A549 (cell line): ENCODE measurements around the gene TBC1D32. TPM values are rescaled to one million over a fixed set of nuclear protein-coding genes. Genes with fewer than 3 reads are reported as not detected.
"Not testable (repeated sequence)": the region's sequence is repeated elsewhere in the genome, so short reads cannot be mapped to it uniquely, and the experiment has no call there.

ENCODE experiments used
- ATAC-seq, 2 experiments: fragments of 200-7000 bp in 1 of 2; fragments of >200 bp in 1 of 2; cut with Nextera tagmentation in 1 of 2; cut with Tn5 transposase in 1 of 2; 3 replicates each; pipeline versions ENCODE4 v1.8.0 to v1.9.1; 2018 to 2020; ENCODE audit warnings: mild to moderate bottlenecking in 1 of 2, moderate library complexity in 1 of 2
- CTCF ChIA-PET: fragments of 300-600 bp; sonication (Branson Sonifier 250); formaldehyde crosslinking; extraction: SDS; loops from one replicate; lab custom pipeline; 2021; ENCODE audit warnings: antibody characterized with exemption, inconsistent platforms; lab: Yijun Ruan, JAX
- POLR2A ChIA-PET: fragments of 350-600 bp; formaldehyde crosslinking; extraction: SDS; loops from one replicate; lab custom pipeline; 2021; ENCODE audit warnings: antibody characterized with exemption, inconsistent platforms; lab: Yijun Ruan, JAX
- DNase-seq, 2 experiments: peaks; one replicate each; pipeline versions ENCODE4 v3.0.0 to v3.0.0-alpha.2; 2011 to 2016; ENCODE audit warnings: low read depth in 1 of 2, low spot score in 1 of 2
- FAIRE-seq: peaks from 2 replicates; lab custom pipeline; 2011; peaks lifted over from hg19 to GRCh38; lab: Jason Lieb, UNC
- H3K27ac ChIP-seq, 2 experiments: fragments of >200 bp; sonication (Bioruptor Twin); formaldehyde crosslinking; 3 replicates each; pipeline ENCODE4 v1.5.1; 2016 to 2017
- H3K4me1 ChIP-seq: fragments of >200 bp; sonication (Bioruptor Twin); formaldehyde crosslinking; 3 replicates; pipeline ENCODE4 v1.6.1; 2016
- H3K4me2 ChIP-seq: fragments of >200 bp; sonication (Bioruptor Twin); formaldehyde crosslinking; 3 replicates; pipeline ENCODE4 v1.6.1; 2016
- H3K4me3 ChIP-seq: fragments of >200 bp; sonication (Bioruptor Twin); formaldehyde crosslinking; 3 replicates; pipeline ENCODE4 v1.5.1; 2016
- H3K9me3 ChIP-seq: fragments of >200 bp; sonication (Bioruptor Twin); formaldehyde crosslinking; 3 replicates; pipeline ENCODE4 v1.6.1; 2016
- CTCF ChIP-seq: fragments of >200 bp; sonication (Bioruptor Twin); formaldehyde crosslinking; IDR thresholded peaks from 3 replicates; pipeline ENCODE4 v1.5.1; 2016
- E2F6 ChIP-seq: IDR thresholded peaks from 2 replicates; pipeline ENCODE4 v1.6.1; 2012; ENCODE audit warnings: low read depth, borderline replicate concordance
- HOXB13 ChIP-seq: fragments of 250-450 bp; sonication (Bioruptor Pico); IDR thresholded peaks from 2 replicates; pipeline ENCODE4 v1.5.0; 2020; ENCODE audit warnings: low read depth, mild to moderate bottlenecking, moderate library complexity
- HOXB5 ChIP-seq: fragments of 250-450 bp; sonication (Bioruptor Pico); IDR thresholded peaks from 2 replicates; pipeline ENCODE4 v1.5.0; 2020; ENCODE audit warnings: mild to moderate bottlenecking, moderate library complexity
- JUN ChIP-seq, 2 experiments: fragments of >200 bp; sonication (Bioruptor Twin); formaldehyde crosslinking; IDR thresholded peaks; 2 replicates in 1 of 2; 3 replicates in 1 of 2; pipeline ENCODE4 v1.6.1; 2016 to 2017
- KDM1A ChIP-seq: fragments of 200-600 bp; sonication (generic); IDR thresholded peaks from 2 replicates; pipeline ENCODE4 v1.6.1; 2016; ENCODE audit warnings: low read depth, mild to moderate bottlenecking
- KDM5A ChIP-seq: fragments of 200-600 bp; sonication (generic); IDR thresholded peaks from 2 replicates; pipeline ENCODE4 v1.6.1; 2016; ENCODE audit warnings: antibody characterized with exemption, mild to moderate bottlenecking
- MAFK ChIP-seq: fragments of 450-650 bp; IDR thresholded peaks from 2 replicates; pipeline ENCODE4 v1.6.1; 2014; ENCODE audit not compliant: partially characterized antibody
- MYC ChIP-seq: IDR thresholded peaks from 2 replicates; pipeline ENCODE4 v1.6.1; 2012; ENCODE audit warnings: mild to moderate bottlenecking, inconsistent platforms, low read length, improper control_type of control experiment, borderline replicate concordance
- NPAS2 ChIP-seq: fragments of 250-450 bp; sonication (Bioruptor Pico); IDR thresholded peaks from 2 replicates; pipeline ENCODE4 v1.8.0; 2022; ENCODE audit warnings: mild to moderate bottlenecking, moderate library complexity, borderline replicate concordance
- REST ChIP-seq: fragments of 200-600 bp; sonication (generic); IDR thresholded peaks from 2 replicates; pipeline ENCODE4 v1.6.1; 2016; ENCODE audit warnings: antibody characterized with exemption, mild to moderate bottlenecking, moderate library complexity
- ZFP36 ChIP-seq: fragments of 450-650 bp; IDR thresholded peaks from 2 replicates; pipeline ENCODE4 v1.6.1; 2014; ENCODE audit warnings: borderline replicate concordance; ENCODE audit not compliant: partially characterized antibody
- WGBS: methylation state at CpG from one replicate; pipeline ENCODE4 v1.1.6; 2017; ENCODE audit errors: missing lambda C conversion rate; 5-methylcytosine and 5-hydroxymethylcytosine counted together
- polyA plus RNA-seq, 4 experiments: library from polyadenylated mRNA; depleted of rRNA in 3 of 4; stranded (reverse); fragments of >200 nt; fragmentation: RNase III in 1 of 4; extraction: RNeasy Plus Mini Kit Qiagen cat#74134 plus additional on column Dnase treatment in 1 of 4; gene quantifications; 2 replicates in 3 of 4; 3 replicates in 1 of 4; pipeline ENCODE4 v1.2.3, GENCODE V29; 2011 to 2017

TBC1D32 gene
- polyA plus RNA-seq, 2 of the 4 experiments (the other 2 are of a cell fraction) = 2.1 to 4.4 TPM

- CTCF ChIA-PET = no interaction called here
- ATAC-seq (no peak), DNase-seq (no peak), FAIRE-seq (no peak)
- Histone ChIP-seq H3K4me2 (no peak overlapping the region), H3K9me3 (no peaks in the 10 kb centered on the region), H3K4me1 (peaks cover 6% of the 10 kb centered on the region), H3K4me3 (no peak overlapping the region), H3K27ac (no peak overlapping the region)
- WGBS = 96% methylated on average over 1 of the region's 1 CpG
- POLR2A ChIA-PET = no interaction called here
- no peak for TF ChIP-seq REST
- TF ChIP-seq HOXB13 (CRISPR knock-in tag) = no peak
- no peak for TF ChIP-seq MYC
- TF ChIP-seq E2F6 = no peak
- TF ChIP-seq ZFP36 = no peak
- TF ChIP-seq KDM1A = no peak
- no peak for TF ChIP-seq JUN (IDR thresholded peaks at IDR 0.05)
- no peak for TF ChIP-seq HOXB5 (CRISPR knock-in tag)
- TF ChIP-seq KDM5A = no peak
These were observed 4.1 kb upstream of the TBC1D32 start for GRCh38 chr6:121338366-121338765.

GRCh38 chr6:121335087-121336008, 1.1 kb upstream of the TBC1D32 start:
- POLR2A ChIA-PET = no interaction called here
- DNase-seq (no peak), FAIRE-seq (no peak), ATAC-seq (peak; percentile 17 to 22; a peak in 4 of 6 replicates)
- Histone ChIP-seq H3K4me3 (peak overlapping the region; percentile 49), H3K4me1 (peaks cover 15% of the 10 kb centered on the region), H3K9me3 (no peaks in the 10 kb centered on the region), H3K4me2 (peak overlapping the region; percentile 70), H3K27ac (peak overlapping the region; percentile 81 to 91)
- TF ChIP-seq MAFK = peak; percentile 47
- no peak for TF ChIP-seq CTCF
- no peak for TF ChIP-seq KDM1A
- TF ChIP-seq NPAS2 (CRISPR knock-in tag) = no peak
- CTCF ChIA-PET = interaction anchor here (1.4 kb wide), 1 partner anchor 19 kb away, joined by 3 read pairs; no protein-coding TSS in a partner anchor
- 48% methylated on average over 13 of the region's 13 CpGs for WGBS

GRCh38 chr6:121333694-121334093, 586 bp downstream of the TBC1D32 start:
- DNase-seq, H3K9me3 ChIP-seq, FAIRE-seq, CTCF ChIA-PET, ATAC-seq: not testable (repeated sequence)
- Histone ChIP-seq H3K4me3 (peak overlapping the region; percentile 49), H3K27ac (peak overlapping the region; percentile 81 to 91; a peak in 5 of 6 replicates), H3K4me1 (peaks cover 15% of the 10 kb centered on the region), H3K4me2 (peak overlapping the region; percentile 92)
- POLR2A ChIA-PET = interaction anchor here (0.8 kb wide), 1 partner anchor 8 kb away, joined by 3 read pairs; no protein-coding TSS in a partner anchor
- WGBS = 80% methylated on average over 28 of the region's 28 CpGs
